GM12872 (cell line): ENCODE results near the gene WDR35.

Experiments used
- TF ChIP-seq, protein P1 (sequence below): IDR thresholded peaks from 3 replicates; pipeline ENCODE4 v1.5.1; 2011; ENCODE audit warnings: low read depth, mild to moderate bottlenecking, low read length, moderate library complexity; ENCODE audit not compliant: insufficient read depth

WDR35 gene

DNA sequence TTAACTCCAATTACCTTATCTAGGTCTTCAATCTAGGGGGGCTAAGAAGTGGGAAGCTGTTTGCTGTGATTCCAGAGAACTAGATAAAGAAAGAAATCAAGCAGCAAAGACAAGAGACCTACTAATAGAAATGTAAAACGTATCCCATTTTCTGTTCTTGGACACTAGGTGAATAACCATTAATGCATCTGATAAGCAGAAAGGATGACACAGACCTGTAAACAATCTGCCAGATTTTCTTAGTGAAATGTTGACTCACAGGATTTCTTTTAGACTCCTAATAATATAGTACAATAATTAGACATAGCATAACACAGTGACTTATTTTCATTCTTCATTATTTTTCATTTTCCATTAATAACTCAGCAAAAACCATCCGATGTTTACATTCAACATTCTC is 1.3 kb downstream of the WDR35 start:
- TF ChIP-seq, protein P1, sequence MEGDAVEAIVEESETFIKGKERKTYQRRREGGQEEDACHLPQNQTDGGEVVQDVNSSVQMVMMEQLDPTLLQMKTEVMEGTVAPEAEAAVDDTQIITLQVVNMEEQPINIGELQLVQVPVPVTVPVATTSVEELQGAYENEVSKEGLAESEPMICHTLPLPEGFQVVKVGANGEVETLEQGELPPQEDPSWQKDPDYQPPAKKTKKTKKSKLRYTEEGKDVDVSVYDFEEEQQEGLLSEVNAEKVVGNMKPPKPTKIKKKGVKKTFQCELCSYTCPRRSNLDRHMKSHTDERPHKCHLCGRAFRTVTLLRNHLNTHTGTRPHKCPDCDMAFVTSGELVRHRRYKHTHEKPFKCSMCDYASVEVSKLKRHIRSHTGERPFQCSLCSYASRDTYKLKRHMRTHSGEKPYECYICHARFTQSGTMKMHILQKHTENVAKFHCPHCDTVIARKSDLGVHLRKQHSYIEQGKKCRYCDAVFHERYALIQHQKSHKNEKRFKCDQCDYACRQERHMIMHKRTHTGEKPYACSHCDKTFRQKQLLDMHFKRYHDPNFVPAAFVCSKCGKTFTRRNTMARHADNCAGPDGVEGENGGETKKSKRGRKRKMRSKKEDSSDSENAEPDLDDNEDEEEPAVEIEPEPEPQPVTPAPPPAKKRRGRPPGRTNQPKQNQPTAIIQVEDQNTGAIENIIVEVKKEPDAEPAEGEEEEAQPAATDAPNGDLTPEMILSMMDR: no peak

DNA sequence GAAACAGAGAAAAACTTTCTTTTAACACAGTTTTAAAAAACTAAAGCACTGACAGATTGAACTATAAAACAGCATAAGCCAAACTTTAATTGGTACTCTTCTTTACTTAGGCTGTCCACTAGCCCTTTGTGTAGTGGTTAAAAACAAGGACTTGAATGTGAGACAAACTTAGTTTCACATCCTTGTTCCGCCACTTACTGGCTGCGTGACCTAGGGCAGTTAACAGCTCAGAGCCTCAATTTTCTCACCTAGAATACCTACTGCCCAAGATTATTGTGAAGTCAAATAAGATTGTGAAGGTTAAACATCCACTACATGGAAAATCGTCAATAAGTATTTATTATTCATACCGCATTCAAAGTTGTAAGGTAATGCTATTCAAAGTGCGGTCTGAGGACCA is 2.0 kb downstream of the WDR35 start:
- TF ChIP-seq, protein P1: no peak

DNA sequence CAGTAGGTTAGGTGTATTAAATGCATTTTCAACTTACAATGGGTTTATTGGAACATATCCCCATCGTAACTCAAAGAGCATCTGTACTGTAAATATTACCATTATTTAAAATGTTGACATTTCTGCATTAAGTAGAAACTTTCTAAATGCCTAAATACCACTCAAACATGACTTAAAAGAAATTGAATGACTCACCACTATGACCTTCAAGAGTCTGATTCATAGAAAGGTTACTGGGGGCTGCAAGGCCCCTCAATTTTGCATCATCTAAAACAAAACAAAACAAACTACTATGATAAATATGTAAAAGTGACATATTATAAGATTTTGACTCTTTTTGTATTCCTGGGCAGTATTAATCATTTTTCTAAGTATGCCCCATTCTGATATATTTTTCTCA is 7.6 kb downstream of the WDR35 start:
- TF ChIP-seq, protein P1: no peak

DNA sequence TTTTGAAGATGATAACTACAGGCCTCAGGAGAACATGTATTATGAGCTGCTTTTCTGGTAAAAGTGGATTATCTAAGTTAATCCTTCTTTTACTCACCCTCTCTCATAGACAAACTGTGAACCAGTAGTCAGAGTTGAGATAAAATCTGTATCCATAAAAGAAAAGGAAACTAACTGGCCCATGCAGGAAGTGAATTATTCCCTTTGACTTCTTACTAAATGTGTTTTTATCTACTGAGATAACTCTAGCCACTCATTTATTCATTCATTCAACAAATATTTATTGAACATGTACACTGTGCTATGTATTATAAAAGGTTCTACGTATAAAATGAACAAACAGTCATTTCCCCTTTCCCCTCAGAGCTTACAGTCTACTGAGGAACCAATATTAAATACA is 10.0 kb downstream of the WDR35 start:
- TF ChIP-seq, protein P1: no peak

DNA sequence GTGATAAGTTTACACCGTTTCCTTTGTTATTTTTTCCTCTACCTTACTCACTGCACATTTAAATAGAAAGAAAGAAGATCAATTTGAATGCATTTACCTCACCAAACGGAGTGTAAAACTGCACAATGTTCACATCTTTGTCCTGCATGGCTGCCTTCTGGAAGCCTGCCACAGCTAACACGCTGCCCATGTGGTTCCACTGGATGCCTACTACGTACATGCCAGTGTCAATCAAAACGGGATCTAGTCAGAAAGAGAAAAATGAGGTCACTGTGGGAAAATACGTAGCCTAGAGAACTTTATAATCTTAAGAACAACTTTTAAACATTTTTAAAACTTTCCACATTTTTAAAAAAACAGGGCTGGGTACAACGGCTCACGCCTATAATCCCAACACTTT is 16.4 kb downstream of the WDR35 start:
- TF ChIP-seq, protein P1: no peak

DNA sequence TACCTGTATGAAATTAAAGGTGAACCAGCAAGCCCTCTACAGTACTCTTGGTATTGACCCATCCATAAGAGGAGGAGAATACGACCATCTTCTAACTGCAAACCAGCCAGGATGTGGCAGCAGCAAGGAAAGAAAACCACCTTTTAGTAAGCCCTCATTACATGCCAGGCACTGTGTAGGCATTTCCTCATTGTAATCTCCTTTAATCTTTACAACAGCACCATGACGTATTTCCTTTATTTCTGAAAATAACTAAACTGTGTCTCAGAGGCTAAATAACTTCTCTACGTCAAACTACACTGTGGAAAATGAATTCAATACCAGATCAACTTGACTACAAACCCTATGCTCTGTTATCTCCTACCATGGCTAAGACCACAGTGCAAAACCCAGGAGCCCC is 18.2 kb downstream of the WDR35 start:
- TF ChIP-seq, protein P1: no peak

DNA sequence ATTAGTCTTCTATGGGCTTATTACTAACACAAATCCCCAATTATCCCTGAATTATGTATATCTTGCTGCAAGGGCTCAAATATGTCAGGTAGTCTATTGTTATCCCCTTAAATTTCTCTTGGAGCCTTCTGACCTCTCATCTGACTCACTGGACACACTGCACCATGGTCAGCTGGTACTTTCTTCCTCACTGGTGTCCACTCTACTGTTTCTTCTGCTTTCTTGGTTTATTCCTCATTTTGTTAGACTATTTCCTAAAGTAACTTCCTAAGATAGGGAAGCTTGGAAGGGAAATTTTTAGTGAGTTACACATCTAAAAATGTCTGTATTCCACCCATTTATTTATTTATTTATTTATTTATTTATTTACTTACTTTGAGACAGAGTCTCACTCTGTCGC is 26.5 kb downstream of the WDR35 start:
- TF ChIP-seq, protein P1: no peak
